IgD-negative memory B cell (primary cell): ENCODE measurements around the gene NOS2. TPM values are rescaled to one million over a fixed set of nuclear protein-coding genes. Genes with fewer than 3 reads are reported as not detected.
A peak's percentile ranks its signal among the peaks of the same experiment; 100 is the strongest.
"Not testable (repeated sequence)": the region's sequence is repeated elsewhere in the genome, so short reads cannot be mapped to it uniquely, and the experiment has no call there.

ENCODE experiments used
- H3K27ac Mint-ChIP-seq, 3 donors: one replicate each; pipeline ENCODE4 v1.8.0; 2020 to 2022; ENCODE audit warnings: mild to moderate bottlenecking in 3 of 3, mixed read lengths in 3 of 3, moderate library complexity in 1 of 3
- H3K27me3 Mint-ChIP-seq: one replicate; pipeline ENCODE4 v1.8.0; 2021; ENCODE audit warnings: mixed read lengths
- H3K36me3 Mint-ChIP-seq: one replicate; pipeline ENCODE4 v1.8.0; 2020; ENCODE audit warnings: mild to moderate bottlenecking, mixed read lengths
- H3K4me1 Mint-ChIP-seq, 3 donors: one replicate each; pipeline ENCODE4 v1.8.0; 2020 to 2022; ENCODE audit warnings: mixed read lengths in 3 of 3, mild to moderate bottlenecking in 1 of 3
- H3K4me3 Mint-ChIP-seq, 4 donors: one replicate each; pipeline ENCODE4 v1.8.0; 2020 to 2022; ENCODE audit warnings: mild to moderate bottlenecking in 4 of 4, mixed read lengths in 4 of 4, moderate library complexity in 3 of 4
- H3K9me3 Mint-ChIP-seq, 3 donors: one replicate each; pipeline ENCODE4 v1.8.0; 2020 to 2021; ENCODE audit warnings: mixed read lengths in 3 of 3, mild to moderate bottlenecking in 1 of 3
- polyA plus RNA-seq: library from polyadenylated mRNA; unstranded; fragments of 300-500 nt; fragmentation: Illumina TruSeq; gene quantifications from one replicate; pipeline ENCODE4 v1.2.3, GENCODE V29; 2021

NOS2 gene
- polyA plus RNA-seq, 1 donor from 2014 or later: 0.21 TPM

DNA sequence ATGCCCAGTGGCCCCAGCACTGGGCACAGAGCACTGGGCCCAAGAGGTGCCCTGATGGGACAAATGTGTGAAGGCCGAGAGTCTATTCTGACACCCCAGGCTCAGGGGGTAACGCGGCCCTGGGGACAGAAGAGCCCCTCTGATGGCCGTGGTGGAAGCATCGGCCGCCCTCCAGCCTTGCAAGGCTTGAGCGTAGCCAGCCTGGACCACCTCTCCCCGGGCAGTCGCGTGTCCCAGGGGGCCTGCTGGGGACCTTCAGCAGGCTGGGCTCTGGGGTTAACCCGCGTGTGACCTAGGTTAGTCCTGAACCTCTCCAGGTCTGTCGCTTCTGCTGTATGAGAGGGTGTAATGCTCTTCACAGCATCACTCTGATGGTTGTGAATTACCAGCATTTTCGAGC is 40.8 kb downstream of the NOS2 start:
- H3K27ac Mint-ChIP-seq: no peak overlapping the region
- H3K9me3 Mint-ChIP-seq: no peaks in the 10 kb centered on the region
- H3K36me3 Mint-ChIP-seq: no peaks in the 10 kb centered on the region
- peaks cover 10% of the 10 kb centered on the region for H3K27me3 Mint-ChIP-seq
- H3K4me3 Mint-ChIP-seq: no peak overlapping the region
- peaks cover 0 to 2% (median 0%) of the 10 kb centered on the region in 3 donors for H3K4me1 Mint-ChIP-seq

DNA sequence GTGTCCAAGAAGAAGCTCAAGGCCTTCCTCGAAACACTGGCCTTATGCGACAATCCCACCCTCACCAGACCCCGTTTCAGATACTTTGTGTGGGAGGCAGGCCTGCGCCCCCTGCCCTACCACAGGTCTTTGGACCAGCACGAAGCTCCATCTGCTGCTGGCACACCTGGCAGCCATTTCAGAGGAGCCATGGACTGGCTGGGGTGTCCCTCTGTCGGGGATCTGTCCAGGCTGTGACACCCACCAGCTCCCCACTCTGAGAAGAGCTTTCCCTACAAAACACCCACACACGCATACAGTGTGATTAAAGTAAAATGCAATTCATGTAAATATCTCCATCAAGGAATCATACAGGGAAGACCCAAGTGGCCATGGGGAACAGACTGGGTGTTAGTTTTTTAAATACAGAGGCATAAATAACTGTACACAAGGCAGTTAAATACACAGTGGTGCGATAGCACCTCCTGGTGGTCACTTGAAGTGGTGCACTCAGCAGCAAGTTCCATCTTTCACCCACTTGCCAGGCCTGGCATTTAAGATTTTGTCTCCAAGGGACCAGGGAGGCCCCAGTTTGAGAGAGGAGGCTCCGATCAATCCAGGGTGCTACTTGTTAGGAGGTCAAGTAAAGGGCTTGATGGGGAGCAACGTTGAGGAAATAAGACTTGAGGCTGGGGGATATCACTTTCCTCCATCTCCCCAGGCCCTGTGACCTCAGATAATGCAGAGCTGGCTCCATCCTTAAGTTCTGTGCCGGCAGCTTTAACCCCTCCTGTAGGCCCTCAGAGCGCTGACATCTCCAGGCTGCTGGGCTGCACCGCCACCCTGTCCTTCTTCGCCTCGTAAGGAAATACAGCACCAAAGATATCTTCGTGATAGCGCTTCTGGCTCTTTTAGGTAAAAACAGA is 43.6 kb downstream of the NOS2 start:
- Mint-ChIP-seq H3K27me3 (peaks cover 14% of the 10 kb centered on the region), H3K27ac (no peak overlapping the region), H3K4me1 (peaks cover 0 to 2% (median 0%) of the 10 kb centered on the region in 3 donors), H3K36me3 (no peaks in the 10 kb centered on the region), H3K9me3 (no peaks in the 10 kb centered on the region), H3K4me3 (no peak overlapping the region)

DNA sequence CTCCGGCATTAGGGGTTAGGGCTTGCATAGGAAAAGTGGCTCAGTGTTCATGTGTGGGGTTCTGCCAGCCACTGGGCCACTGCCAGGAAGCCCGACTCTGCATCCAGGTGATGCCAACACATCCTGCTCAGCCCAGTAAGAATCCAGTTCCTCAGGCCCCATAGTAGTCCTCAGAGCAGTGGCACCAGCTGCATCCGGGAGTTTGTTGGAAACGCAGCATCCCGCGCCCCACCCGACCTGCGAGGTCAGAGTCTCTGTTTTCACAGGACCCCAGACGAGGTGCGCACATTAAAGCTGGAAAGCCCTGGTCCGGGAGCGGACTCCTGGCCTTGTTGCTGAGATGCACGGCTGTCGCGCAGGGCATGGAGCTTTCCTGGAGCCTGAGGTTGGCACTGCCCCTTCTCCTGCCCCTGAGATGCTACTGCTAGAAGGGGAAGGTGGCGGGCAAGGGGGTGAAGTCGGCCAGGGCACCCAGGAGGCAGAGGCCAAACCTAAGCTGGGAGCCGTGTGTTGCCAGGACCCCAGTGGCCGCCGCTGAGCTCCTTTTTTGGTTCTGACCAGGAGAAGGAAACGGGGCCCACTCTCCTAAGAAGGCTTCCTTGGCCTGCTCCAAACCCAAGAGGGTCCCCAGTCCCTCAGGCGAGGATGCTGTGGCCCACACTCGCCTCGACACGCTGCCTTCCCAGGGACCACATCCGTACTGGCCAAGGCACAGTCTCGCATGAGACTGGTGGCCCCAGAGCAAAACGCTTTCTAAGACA is 44.4 kb downstream of the NOS2 start:
- H3K27me3 Mint-ChIP-seq: peaks cover 14% of the 10 kb centered on the region
- H3K27ac Mint-ChIP-seq: no peak overlapping the region
- H3K36me3 Mint-ChIP-seq: no peaks in the 10 kb centered on the region
- peak overlapping the region in 1 of 4 donors; percentile 52 for H3K4me3 Mint-ChIP-seq
- peaks cover 0 to 2% (median 0%) of the 10 kb centered on the region in 3 donors for H3K4me1 Mint-ChIP-seq
- no peaks in the 10 kb centered on the region for H3K9me3 Mint-ChIP-seq

DNA sequence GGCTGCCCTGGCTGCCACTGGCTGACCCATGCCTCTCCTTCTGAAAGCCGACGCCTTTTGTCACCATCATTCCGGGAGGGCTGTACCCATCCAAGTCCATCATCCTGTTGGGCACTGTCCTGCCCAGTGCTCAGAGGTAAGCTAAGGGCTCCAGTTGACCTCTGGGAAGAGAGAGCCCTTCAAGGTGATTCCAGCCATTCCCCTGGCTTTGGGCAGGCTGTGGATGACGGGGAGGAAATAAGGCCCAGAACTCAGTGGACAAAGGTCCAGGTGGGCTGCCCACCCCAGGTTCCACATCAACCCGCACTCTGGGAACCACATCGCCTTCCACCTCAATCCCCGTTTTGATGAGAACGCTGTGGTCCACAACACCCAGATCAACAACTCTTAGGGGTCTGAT is 45.8 kb downstream of the NOS2 start:
- Mint-ChIP-seq H3K27me3 (peaks cover 10% of the 10 kb centered on the region), H3K4me3 (no peak overlapping the region), H3K9me3 (no peaks in the 10 kb centered on the region), H3K36me3 (no peaks in the 10 kb centered on the region), H3K27ac (no peak overlapping the region), H3K4me1 (no peaks in the 10 kb centered on the region)

DNA sequence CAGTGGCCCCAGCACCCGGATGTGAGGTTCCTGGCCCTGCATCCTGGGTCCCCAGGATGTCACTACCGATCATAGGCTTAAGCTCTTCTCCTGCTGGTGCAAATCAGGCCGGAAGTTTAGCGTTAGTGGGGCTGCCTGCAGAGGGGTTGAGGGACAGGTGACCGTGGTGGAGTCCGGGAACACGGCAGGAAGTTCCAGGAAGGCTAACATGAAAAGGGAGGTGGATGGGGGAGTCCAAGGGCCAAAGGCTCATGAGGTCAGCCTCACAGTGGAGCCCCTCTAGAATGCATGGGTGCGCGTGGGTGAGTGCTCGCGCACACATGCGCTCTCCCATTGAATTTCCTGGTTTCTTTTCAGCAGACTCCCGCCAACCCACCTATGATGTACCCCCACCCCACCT is 46.6 kb downstream of the NOS2 start:
- H3K4me1 Mint-ChIP-seq, H3K27ac Mint-ChIP-seq, H3K36me3 Mint-ChIP-seq, H3K4me3 Mint-ChIP-seq, H3K9me3 Mint-ChIP-seq: not testable (repeated sequence)
- peaks cover 10% of the 10 kb centered on the region for H3K27me3 Mint-ChIP-seq

DNA sequence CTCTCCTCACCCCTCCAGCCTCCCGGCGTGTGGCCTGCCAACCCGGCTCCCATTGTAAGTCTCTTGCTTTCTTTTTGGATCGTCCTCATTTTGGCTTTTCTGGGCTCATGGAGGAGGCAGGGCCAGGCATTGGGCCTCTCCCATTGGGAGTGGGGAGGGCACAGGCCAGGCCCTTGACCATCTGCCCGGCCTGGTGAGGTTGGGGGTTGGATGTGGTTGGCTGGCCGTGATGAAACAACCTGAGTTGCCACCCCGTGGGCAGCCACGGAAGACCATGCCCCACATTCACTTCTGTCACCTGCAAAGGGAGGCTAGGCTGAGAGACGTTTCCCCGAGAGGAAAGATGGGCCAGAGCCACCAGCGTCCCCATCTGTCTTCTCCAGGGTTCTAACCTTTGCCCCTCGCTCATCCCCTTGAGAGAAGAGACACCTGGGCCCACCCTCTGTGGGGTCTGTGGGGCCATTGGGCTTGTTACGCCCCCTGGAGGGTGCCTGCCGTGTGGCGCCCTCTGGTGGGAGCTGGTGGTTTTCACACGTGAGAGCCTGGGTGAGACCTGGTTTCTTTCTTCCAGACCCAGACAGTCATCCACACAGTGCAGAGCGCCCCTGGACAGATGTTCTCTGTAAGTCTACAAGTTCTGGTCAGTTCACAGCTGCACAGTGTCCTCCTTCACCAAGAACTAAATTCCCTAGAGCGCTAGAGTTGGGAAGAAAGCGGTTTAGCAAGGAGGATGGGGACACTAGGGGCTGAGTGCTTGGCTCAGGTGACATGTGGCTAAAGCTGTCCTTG is 47.3 kb downstream of the NOS2 start:
- H3K9me3 Mint-ChIP-seq, H3K36me3 Mint-ChIP-seq, H3K4me3 Mint-ChIP-seq, H3K4me1 Mint-ChIP-seq, H3K27ac Mint-ChIP-seq: not testable (repeated sequence)
- H3K27me3 Mint-ChIP-seq: peaks cover 10% of the 10 kb centered on the region

DNA sequence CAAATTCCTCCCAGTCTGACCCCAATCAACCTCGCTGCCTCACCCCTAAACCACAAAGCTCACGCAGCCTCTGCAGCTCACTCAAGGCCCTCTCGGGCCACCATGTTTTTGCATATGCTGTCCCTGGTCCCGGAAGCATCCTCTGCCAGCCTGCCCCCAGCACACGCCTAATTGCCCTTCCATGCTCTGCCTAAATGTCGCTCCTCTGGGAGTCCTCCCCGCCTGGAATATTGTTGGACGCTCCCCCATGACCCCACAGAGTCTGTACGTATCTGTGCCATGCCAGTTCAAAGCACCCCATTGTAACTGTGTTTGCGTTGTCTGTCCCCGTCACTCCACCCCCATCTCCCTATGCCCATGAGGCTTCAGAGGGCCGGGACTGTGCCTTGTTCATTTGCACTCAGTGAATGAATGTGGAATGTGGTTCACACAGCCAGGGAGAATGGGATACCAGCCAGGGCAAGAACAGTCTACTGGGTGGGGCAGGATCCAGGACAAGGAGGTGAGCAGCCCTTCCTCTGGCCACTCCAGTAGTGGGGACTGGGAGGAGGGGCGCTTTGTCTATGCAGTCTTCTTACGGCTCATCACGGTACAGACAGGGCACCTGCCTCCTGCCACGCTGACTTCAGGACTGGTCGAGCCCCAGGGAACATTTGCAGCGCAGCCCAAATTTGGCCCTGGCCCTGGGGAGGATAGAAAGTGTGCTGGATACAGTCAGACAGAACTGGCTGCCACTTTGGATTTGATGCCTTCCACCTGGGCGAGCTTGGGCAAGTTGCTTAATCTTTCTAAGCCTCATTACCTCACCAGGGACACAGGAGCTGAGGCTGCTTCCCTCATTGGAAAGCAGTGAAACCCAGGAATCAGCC is 48.5 kb downstream of the NOS2 start:
- Mint-ChIP-seq H3K4me3 (no peak overlapping the region), H3K27me3 (peaks cover 10% of the 10 kb centered on the region), H3K4me1 (peaks cover 0 to 1% (median 0%) of the 10 kb centered on the region in 3 donors), H3K9me3 (no peaks in the 10 kb centered on the region), H3K27ac (no peak overlapping the region), H3K36me3 (no peaks in the 10 kb centered on the region)

DNA sequence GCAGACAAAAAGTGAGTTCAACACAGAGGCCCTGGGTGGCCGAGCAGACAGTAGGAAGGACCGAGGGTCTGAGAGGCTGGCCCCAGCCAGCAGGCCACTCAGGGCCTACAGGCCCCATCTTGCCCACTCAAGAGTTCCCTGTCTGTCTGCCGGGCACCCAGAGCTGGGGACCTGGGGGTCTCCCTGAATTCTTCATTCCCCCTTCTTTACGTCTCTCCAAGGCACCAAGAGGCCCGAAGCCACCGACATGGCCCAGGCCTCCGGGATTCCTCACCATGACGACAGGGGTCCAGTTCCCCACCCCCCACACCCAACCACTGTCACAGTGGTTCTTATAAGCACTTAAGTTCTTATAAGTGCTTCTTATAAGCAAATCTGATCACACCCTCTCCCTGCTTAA is 49.2 kb downstream of the NOS2 start:
- no peaks in the 10 kb centered on the region for H3K36me3 Mint-ChIP-seq
- H3K4me3 Mint-ChIP-seq: no peak overlapping the region
- no peaks in the 10 kb centered on the region for H3K9me3 Mint-ChIP-seq
- H3K4me1 Mint-ChIP-seq: peaks cover 0 to 1% (median 0%) of the 10 kb centered on the region in 3 donors
- H3K27ac Mint-ChIP-seq: no peak overlapping the region
- H3K27me3 Mint-ChIP-seq: peaks cover 6% of the 10 kb centered on the region

DNA sequence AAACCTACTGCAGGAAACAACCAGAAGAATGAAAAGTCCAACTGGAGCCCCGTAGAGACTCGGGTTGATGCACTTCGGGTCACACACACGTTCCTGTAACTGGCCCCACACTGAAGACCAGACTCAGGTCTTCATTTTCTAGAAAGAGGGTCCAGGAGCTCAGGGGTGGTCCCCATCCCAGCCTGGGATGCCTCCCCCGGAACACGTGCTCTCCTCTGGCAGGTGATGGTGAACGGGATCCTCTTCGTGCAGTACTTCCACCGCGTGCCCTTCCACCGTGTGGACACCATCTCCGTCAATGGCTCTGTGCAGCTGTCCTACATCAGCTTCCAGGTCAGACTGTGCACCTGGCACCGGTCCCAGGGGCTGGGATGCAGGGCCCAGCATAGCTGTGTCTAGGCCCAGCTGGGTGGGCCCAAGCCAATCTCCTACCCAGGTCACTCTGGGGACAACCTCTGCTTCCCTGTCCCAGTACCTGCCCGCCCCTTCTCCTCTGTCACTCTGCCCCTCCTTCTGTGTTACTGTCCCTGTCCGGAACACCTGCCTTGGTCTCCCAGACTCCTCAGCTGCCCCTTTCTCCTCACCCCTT is 50.7 kb downstream of the NOS2 start:
- not testable (repeated sequence) for H3K9me3 Mint-ChIP-seq, H3K27me3 Mint-ChIP-seq, H3K4me1 Mint-ChIP-seq, H3K36me3 Mint-ChIP-seq, H3K4me3 Mint-ChIP-seq
- H3K27ac Mint-ChIP-seq: peak overlapping the region in 1 of 3 donors; percentile 62

DNA sequence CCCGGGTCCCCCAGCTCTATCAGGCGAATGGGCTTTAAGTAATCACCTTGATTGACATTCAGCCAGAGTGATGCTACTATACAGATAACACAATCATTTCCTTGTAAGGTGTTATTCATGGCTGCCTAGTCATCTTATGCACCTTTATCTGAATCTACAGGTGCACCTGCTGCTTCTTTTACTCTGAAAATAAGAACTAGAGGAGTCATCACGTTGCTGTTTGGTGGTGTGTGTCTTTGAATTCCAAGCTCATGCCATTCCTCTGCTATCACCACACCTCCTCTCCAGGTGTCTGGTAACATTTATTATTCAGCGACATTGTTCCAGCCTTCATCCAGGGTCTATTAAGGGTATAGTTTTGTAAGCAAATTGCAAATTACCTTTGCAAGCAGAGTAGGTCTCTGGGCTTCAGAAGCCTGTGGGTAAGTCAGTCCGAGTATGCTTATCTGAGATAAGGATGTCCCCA is 51.9 kb downstream of the NOS2 start:
- Mint-ChIP-seq H3K27me3 (no peaks in the 10 kb centered on the region), H3K27ac (no peak overlapping the region), H3K9me3 (no peaks in the 10 kb centered on the region), H3K4me3 (no peak overlapping the region), H3K36me3 (no peaks in the 10 kb centered on the region), H3K4me1 (peaks cover 0 to 1% (median under 1%) of the 10 kb centered on the region in 3 donors)

DNA sequence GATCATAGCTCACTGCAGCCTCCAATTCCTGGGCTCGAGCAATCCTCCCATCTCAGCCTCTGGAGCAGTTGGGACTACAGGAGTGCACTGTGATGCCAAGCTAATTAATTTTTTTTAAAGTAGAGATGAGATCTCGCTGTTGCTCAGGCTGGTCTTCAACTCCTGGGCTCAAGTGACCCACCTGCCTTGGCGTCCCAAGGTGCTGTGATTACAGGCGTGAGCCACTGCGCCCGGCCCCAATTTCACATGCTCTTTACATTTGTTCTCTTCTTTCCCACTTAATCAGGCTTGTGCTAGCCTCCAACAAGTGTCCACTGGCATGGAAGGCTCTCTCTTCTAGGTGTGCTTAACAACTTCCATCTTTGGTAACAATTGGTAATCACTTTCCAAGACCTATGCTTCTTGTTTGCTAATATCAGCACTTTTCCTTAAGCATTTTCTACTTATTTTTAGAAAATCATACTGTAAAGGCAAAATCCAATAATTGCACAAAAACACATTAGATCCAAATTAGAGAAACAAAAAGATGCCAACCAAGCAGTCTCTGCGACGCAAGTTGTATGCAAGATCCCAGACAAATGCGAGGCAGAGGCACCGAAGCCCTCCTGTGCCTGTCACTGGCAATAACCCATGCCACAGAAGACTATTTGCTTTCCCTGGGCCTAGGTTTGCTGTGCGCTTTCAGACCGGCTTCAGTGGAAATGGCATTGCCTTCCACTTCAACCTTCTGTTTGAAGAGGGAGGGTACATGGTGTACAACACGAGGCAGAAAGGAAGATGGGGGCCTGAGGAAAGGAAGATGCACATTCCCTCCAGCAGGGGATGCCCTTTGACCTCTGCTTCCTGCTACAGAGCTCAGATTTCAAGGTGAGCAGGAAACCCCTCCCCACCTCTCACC is 52.6 kb downstream of the NOS2 start:
- Mint-ChIP-seq H3K9me3 (no peaks in the 10 kb centered on the region), H3K4me3 (no peak overlapping the region), H3K27me3 (no peaks in the 10 kb centered on the region), H3K27ac (peak overlapping the region in 1 of 3 donors; percentile 25), H3K36me3 (no peaks in the 10 kb centered on the region), H3K4me1 (peaks cover 0 to 2% (median 1%) of the 10 kb centered on the region in 3 donors)

DNA sequence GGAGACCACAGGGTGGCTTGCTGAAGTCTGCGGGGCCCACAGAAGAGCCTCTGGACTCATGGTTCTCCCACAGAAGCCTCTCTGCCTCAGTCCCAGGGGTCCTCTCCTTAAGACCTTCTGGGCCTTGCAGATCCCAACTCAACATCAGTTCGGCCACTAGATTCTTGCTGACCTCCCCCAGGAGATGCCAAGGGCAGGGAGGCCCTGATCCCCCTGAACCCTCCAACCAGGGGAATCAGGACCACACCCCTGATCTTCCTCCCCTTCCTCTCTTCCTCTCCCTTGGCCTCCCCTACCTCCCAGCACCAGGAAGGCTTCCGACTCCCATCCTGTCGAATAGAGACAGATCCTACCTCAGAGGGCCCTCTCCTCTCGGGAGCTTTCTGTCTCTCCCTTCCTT is 53.4 kb downstream of the NOS2 start:
- Mint-ChIP-seq H3K36me3 (no peaks in the 10 kb centered on the region), H3K27me3 (no peaks in the 10 kb centered on the region), H3K4me3 (no peak overlapping the region), H3K27ac (no peak overlapping the region), H3K4me1 (peaks cover 0 to 2% (median 1%) of the 10 kb centered on the region in 3 donors), H3K9me3 (no peaks in the 10 kb centered on the region)

DNA sequence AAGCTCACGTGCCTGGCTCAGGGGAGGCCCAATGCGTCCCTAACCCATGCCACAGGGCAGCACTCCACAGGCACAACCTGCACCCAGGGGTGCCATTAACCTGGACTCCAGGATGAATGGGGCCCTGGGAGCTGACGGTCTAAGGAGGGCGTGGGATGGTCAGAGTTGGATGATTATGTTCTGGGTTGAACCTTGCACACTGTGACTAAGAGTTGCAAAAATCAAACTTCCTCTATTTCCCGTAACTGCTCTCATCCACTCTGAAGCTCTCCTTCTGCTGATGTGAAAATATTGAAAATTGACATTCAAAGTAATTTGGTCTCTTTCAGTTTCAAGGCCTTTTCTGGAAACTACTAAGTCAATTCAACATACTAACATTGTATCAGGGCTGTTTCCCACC is 54.0 kb downstream of the NOS2 start:
- H3K36me3 Mint-ChIP-seq, H3K4me1 Mint-ChIP-seq, H3K27me3 Mint-ChIP-seq, H3K4me3 Mint-ChIP-seq, H3K9me3 Mint-ChIP-seq, H3K27ac Mint-ChIP-seq: not testable (repeated sequence)
